ENCODE results near the gene FAM13A.

Gene FAM13A

GRCh38 chr4:88745581-88746163 is 311.3 kb downstream of the FAM13A start:
- DNase-seq (ENCODE audit: low read depth) = no peak

- no peak for DNase-seq (ENCODE audit: low read depth)
Observed at GRCh38 chr4:88745175-88745574, 311.8 kb downstream of the FAM13A start.

GRCh38 chr4:88744609-88745008 is 312.4 kb downstream of the FAM13A start:
- no peak for DNase-seq (ENCODE audit: low read depth)

DNA sequence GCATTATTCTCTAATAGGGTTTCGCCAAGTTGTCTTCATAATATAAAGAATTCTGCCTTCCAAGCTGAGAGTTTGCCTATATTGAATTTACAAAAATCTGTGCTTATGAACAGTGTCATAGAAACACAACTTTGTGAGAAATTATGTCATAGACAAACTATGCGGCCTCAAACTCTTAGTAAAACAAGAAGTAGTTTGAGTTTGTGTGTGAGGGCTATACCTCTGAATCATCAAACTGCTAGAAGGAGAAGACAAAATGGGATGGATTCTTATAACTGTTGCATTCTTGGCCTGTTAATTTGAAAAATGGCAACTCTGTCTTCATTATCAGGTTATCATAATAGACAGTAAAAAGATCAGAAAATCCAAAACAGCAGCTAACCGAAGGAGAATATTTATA is 313.3 kb downstream of the FAM13A start:
- DNase-seq (ENCODE audit: low read depth) = no peak

DNA sequence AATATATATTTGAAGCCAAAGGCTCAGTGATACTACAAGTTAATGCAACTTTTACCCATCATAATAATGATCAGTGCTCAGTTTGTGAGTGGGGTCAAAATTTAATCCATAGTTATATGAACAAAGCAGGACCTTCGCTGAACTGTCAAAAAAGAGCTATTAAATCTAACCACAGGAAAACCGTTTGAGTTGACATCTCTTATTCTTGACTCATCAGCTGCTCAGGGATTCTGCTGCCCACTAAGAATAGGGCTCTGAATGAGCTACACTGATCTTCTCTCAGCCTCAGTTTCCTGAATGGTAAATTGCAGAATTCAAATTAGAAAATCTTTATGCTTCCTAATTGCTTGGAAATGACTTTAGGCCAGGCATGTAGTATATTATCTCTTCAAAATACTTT is 314.4 kb downstream of the FAM13A start:
- DNase-seq (ENCODE audit: low read depth) = no peak

DNA sequence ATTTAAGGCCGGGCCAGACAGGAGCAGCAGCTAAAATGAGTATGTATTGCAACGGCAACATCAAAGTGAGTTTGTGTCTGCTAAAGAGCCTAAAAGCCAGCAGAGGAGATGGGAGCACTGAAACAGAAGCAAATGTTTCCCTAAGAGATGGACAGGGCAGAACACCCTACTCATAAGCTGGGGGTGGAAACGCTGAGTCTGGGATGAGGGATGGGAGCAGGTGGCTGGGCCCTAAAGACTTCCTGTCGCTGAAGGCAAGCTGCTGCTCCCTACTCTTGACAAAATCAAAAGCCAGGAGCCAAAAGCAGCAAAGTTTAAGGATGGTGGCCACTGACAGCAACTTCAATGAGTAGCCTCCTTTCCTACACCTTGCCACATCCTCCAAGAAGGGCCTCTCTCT is 318.8 kb downstream of the FAM13A start:
- no peak for DNase-seq (ENCODE audit: low read depth)

DNA sequence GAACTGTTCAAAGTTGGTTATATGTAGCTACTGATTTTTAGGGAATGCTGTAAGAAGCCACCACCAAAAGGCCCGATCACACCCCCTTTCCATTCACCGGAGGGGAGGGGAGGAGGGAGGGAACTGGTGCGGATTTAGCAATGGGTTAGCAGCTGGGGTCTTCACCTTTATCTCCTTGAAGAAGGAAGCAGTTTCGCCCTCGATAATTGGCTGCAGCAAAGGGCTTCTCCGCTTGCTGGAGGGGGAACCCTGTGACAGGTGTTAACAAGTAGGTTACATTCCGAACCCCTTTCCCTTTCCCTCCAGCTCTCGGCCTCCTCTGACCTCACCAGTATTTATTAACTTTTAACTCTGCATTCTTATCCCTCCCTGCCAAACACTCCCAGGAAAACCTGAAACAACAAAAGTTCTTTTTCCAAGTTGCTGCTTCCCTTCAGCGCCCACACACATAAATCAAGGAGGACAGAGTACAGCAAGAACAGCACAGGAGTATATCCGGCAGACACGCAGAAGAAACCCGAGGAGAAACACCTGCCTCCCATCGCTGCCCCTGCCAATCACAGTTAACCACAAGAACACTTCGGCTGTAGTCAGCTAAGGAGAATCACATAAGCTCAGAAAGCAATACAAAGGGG is 319.6 kb downstream of the FAM13A start:
- no peak for DNase-seq (ENCODE audit: low read depth)

DNA sequence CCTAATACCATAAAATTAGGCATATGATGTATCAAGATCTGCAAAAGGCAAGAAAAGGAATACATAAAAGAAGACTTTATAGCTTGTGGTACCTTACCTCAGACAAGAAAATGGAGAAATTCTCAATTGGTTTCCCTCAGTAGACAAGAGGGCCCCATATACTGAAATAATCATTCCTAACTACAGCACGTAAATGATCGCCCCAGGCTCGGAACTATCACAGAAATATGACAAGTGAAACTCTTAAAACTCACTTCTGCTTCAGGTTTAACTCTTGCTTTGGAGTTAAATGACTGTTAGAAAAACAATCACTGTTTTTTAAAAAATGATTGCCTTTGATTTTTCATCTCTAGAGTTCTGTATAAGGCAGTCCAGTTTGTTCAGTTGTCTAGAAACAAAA is 320.7 kb downstream of the FAM13A start:
- no peak for DNase-seq (ENCODE audit: low read depth)

DNA sequence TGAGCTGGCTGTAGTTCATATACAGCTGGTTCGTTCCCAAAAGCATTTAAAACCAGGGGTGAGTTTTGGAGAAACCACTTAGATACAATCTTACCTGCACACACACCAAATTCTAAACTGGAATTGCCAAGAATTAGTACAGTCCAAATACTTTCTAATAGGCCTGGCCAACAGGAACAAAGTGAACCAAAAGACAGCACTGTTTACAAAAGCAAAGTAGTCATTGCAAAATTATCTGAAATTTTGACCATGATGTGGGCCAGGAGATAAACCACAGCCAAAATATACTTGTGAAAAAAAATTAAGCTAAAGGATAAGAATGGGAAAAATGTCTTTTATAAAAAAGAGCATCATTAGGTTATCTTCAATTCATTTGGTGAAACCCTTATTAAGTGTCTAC is 321.4 kb downstream of the FAM13A start:
- no peak for DNase-seq (ENCODE audit: low read depth)

GRCh38 chr4:88734403-88734949 is 322.5 kb downstream of the FAM13A start:
- no peak for DNase-seq (ENCODE audit: low read depth)

DNA sequence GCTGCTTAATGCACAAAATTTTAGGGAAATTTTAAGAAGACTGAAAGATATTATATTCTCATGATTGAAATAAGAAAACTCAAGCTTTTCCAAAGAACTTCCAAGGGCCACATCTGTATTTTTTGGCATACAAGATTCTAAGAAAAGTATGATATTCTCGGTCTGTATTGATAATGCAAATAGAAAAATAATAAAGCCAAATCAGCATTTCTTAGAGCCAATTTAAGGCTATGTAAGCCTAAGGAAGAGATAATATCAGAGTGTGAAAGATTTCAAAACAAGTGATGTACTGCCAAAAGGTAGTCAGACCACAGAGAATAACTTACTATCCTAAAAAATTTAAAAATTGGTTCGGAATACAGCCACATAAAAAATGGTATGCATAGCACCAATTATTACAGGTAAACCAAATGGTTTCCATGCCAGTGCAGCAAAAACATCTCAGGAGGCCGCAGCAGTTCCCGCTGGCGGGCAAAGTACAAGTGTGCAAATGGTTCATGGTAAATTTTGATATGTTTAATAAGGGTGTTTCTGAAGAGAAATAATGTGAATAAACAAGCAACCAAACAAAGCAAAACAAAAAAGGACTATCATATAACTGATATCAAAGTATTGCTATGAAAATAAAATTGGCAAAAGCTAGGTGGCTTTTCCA is 324.1 kb downstream of the FAM13A start:
- no peak for DNase-seq (ENCODE audit: low read depth)

GRCh38 chr4:88731381-88731780 is 325.6 kb downstream of the FAM13A start:
- DNase-seq (ENCODE audit: low read depth) = no peak

- no peak for DNase-seq (ENCODE audit: low read depth)
Observed at GRCh38 chr4:88730811-88731210, 326.2 kb downstream of the FAM13A start.

- no peak for DNase-seq (ENCODE audit: low read depth)
Observed at GRCh38 chr4:88729146-88729760, 327.7 kb downstream of the FAM13A start.

- DNase-seq (ENCODE audit: low read depth) = no peak
Observed at GRCh38 chr4:88728146-88728545, 328.8 kb downstream of the FAM13A start.

- no peak for DNase-seq (ENCODE audit: low read depth)
Observed at GRCh38 chr4:88725986-88726385, 331.0 kb downstream of the FAM13A start.

DNA sequence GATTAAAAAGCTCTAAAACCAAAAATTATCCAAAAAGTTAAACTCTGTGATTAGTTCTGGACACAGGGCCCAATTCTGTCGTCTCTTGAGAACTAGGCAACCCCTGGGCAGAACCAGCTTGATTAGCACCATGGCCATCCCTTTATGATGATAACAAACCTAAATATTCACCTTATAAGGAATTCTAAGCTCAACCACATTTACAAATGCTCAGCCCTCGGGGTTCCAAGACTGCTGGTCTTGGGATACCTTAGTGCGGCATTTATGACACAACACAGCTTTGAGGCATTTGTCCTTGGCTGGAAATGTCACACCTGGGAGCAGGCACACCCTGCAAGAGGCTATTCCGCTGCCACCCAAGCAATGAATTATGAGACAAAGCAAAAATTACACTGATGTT is 331.8 kb downstream of the FAM13A start:
- DNase-seq (ENCODE audit: low read depth) = no peak

- no peak for DNase-seq (ENCODE audit: low read depth)
Observed at GRCh38 chr4:88724406-88724805, 332.6 kb downstream of the FAM13A start.

- no peak for DNase-seq (ENCODE audit: low read depth)
Observed at GRCh38 chr4:88722828-88723227, 334.2 kb downstream of the FAM13A start.

DNA sequence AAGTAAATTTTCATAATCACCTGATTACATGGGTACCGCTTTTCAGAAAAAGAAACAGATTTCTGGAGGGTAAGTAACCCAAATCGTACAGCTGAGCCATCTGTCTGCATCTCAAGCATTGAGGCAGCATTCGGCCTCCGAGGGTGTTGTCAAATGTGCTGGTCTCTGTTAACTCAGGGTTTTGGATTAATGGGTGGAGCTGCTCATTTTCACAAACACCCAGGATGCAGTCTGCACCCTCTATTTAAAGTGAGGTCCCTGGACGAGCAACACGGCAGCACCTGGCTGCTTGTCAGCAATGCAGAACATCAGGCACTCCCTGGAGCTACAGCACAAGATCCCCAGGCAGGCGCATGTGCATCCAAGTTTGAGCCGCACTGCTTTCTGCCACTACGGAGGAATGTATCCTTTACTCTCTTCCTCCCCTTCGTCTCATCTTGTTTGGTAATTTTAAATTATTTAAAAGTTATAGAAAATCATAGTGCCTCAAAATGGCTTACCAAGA is 334.7 kb downstream of the FAM13A start:
- no peak for DNase-seq (ENCODE audit: low read depth)

DNA sequence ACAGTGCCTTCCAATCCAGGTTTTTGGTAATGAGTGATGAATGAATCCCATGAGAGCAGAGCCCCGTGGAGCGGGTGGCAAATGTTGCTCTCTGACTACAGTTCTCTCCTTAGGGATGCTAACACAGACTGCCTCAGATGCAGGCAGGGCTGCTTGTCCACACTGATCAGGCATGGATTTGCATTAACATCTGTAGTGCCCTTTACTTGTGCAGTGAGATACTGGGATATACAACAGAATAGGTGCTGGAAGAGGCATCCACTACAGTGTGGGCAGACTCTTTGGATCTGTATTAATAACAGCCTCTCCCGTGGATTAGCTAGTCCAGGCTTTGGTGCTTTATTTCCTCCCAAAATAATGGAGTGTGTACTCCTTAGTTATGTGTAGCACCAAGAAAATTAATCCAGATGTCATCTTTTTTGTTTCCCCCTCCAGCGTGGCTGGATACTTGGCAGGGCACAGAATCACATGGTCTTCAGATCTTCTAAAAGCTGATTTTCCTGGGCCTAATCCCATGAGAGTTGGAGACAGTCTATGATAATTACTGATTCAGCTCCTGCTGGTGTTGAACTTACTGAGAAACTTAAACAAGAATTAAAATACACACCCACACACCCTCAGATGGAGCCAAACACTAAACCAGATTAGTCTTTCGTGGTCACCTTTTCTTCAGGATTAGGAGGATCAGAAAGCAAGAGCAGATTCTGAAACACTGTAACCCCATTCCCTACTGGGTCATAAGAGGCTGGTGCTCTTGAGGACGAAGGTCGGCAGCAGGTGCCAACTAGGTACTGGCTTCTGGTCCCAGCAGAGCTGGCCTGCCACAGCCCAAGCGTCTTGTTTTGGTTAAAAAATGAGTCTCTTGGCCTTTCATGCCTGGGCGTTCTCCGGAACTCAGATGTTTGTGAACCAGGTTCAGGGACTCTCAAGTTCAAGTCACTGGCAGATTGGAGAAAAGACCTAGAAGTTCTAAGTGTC is 336.2 kb downstream of the FAM13A start:
- DNase-seq (ENCODE audit: low read depth) = no peak

GRCh38 chr4:88719381-88719780 is 337.6 kb downstream of the FAM13A start:
- DNase-seq (ENCODE audit: low read depth) = no peak
